ENCODE results near the gene TMOD1. TPM values are rescaled to one million over a fixed set of nuclear protein-coding genes. Genes with fewer than 3 reads are reported as not detected.
A peak's percentile ranks its signal among the peaks of the same experiment; 100 is the strongest.

TMOD1 gene
- total and polyA plus RNA-seq, 9 of the 15 experiments (the other 6 are each of a cell fraction or from before 2014, with no cell fraction given), result 7.1 to 41.2 (median 14.2) TPM

- no peak for TF ChIP-seq NR4A1 (CRISPR knock-in tag; IDR thresholded peaks at IDR 0.05)
- TF ChIP-seq NR4A1 (tag; IDR thresholded peaks at IDR 0.05), result no peak; the same call in 1 of the 2 replicates
- 0 out of 2 replicates have a peak, but pooled peaks have one; percentile 69 for TF ChIP-seq ESRRB (CRISPR knock-in tag; IDR thresholded peaks at IDR 0.05; ENCODE audit: borderline replicate concordance)
- no peak for TF ChIP-seq SNAPC5 (CRISPR knock-in tag; IDR thresholded peaks at IDR 0.05)
- TF ChIP-seq MEIS2 (IDR thresholded peaks at IDR 0.05; ENCODE audit: partially characterized antibody), result peak; percentile 65
- TF ChIP-seq POLR2G (IDR thresholded peaks at IDR 0.05; ENCODE audit: low read depth, low read length), result peak; percentile 60
- TF ChIP-seq ZNF766 (CRISPR knock-in tag; conservative IDR thresholded peaks at IDR 0.05), result peak; percentile 85
- TF ChIP-seq PRPF4 (IDR thresholded peaks at IDR 0.05; ENCODE audit: insufficient read depth, low read depth, low read length, poor library complexity, severe bottlenecking), result no peak
- peak in 1 of 2 experiments; percentile 87; a peak in 2 of 4 replicates for TF ChIP-seq ZMIZ1 (IDR thresholded peaks at IDR 0.05; ENCODE audit: low read depth in 2 of 2, low read length in 2 of 2)
- no peak for TF ChIP-seq ZNF583 (CRISPR knock-in tag; IDR thresholded peaks at IDR 0.05)
- no peak for TF ChIP-seq SRSF1 (IDR thresholded peaks at IDR 0.05; ENCODE audit: low read depth, low read length)
- no peak for TF ChIP-seq GTF2A2 (tag; IDR thresholded peaks at IDR 0.05)
- TF ChIP-seq, protein P1, sequence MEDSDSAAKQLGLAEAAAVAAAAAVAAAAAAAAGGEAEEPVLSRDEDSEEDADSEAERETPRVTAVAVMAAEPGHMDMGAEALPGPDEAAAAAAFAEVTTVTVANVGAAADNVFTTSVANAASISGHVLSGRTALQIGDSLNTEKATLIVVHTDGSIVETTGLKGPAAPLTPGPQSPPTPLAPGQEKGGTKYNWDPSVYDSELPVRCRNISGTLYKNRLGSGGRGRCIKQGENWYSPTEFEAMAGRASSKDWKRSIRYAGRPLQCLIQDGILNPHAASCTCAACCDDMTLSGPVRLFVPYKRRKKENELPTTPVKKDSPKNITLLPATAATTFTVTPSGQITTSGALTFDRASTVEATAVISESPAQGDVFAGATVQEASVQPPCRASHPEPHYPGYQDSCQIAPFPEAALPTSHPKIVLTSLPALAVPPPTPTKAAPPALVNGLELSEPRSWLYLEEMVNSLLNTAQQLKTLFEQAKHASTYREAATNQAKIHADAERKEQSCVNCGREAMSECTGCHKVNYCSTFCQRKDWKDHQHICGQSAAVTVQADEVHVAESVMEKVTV (CRISPR knock-in tag; IDR thresholded peaks at IDR 0.05), result no peak
- TF ChIP-seq MTA3 (IDR thresholded peaks at IDR 0.05; ENCODE audit: borderline replicate concordance), result peak; percentile 63; the same call in 1 of the 2 replicates
- TF ChIP-seq ZNF707 (CRISPR knock-in tag; conservative IDR thresholded peaks at IDR 0.05), result no peak
- peak; percentile 92 for TF ChIP-seq EGR1 (conservative IDR thresholded peaks at IDR 0.05)
- TF ChIP-seq KHSRP (IDR thresholded peaks at IDR 0.05), result no peak
- TF ChIP-seq PRMT5 (CRISPR knock-in tag; IDR thresholded peaks at IDR 0.05), result no peak
- TF ChIP-seq NCOA1 (IDR thresholded peaks at IDR 0.05; ENCODE audit: low read depth), result peak; percentile 62; the same call in 1 of the 2 replicates
- peak; percentile 92 for TF ChIP-seq SOX6 (IDR thresholded peaks at IDR 0.05)
- TF ChIP-seq NFIX (CRISPR knock-in tag; IDR thresholded peaks at IDR 0.05; ENCODE audit: low read depth), result no peak
- no peak for TF ChIP-seq SAFB2 (IDR thresholded peaks at IDR 0.05; ENCODE audit: borderline replicate concordance, low read depth, low read length, severe bottlenecking)
- TF ChIP-seq, protein P2, sequence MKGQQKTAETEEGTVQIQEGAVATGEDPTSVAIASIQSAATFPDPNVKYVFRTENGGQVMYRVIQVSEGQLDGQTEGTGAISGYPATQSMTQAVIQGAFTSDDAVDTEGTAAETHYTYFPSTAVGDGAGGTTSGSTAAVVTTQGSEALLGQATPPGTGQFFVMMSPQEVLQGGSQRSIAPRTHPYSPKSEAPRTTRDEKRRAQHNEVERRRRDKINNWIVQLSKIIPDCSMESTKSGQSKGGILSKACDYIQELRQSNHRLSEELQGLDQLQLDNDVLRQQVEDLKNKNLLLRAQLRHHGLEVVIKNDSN (CRISPR knock-in tag; IDR thresholded peaks at IDR 0.05), result no peak
These were observed 1.8 kb downstream of the TMOD1 start (continued) for GRCh38 chr9:97502984-97503861.

Data from K562 (cell line).